ENCODE results near the gene ZNF574.

GRCh38 chr19:42030645-42031440 is 45.1 kb upstream of the ZNF574 start:
- TF ChIP-seq CTCF (IDR thresholded peaks at IDR 0.05) (no peak), POLR2A (IDR thresholded peaks at IDR 0.05) (no peak), POLR2AphosphoS5 (IDR thresholded peaks at IDR 0.05) (no peak)
